AG09319 (cell line): ENCODE data around the gene PSMA6.
"Not testable (repeated sequence)": the region's sequence is repeated elsewhere in the genome, so short reads cannot be mapped to it uniquely, and the experiment has no call there.

Experiments used
- DNase-seq: peaks from one replicate; pipeline ENCODE4 v3.0.0-alpha.2; 2010; ENCODE audit warnings: low read depth; ENCODE audit errors: extremely low read depth
- TF ChIP-seq, protein P1 (sequence below): IDR thresholded peaks from 2 replicates; pipeline ENCODE4 v1.5.1; 2011; ENCODE audit warnings: low read depth, mild to moderate bottlenecking, inconsistent platforms, low read length, moderate library complexity

PSMA6 gene

DNA sequence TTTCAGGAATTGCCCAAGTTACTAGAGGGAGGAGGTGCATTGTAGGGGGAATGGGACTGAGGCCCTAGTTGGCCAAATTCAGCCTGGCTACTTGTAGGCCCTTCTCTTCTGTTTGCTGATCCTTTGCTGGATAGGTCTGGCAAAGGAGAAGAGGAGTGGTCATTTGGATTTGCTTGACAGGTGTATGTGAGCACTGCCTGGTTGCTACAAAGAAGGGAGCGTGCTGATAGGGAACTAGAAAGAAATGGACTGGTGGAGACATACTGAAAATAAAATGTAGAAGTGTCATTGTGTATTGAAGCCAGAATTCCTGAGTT is 3.6 kb downstream of the PSMA6 start:
- TF ChIP-seq, protein P1, sequence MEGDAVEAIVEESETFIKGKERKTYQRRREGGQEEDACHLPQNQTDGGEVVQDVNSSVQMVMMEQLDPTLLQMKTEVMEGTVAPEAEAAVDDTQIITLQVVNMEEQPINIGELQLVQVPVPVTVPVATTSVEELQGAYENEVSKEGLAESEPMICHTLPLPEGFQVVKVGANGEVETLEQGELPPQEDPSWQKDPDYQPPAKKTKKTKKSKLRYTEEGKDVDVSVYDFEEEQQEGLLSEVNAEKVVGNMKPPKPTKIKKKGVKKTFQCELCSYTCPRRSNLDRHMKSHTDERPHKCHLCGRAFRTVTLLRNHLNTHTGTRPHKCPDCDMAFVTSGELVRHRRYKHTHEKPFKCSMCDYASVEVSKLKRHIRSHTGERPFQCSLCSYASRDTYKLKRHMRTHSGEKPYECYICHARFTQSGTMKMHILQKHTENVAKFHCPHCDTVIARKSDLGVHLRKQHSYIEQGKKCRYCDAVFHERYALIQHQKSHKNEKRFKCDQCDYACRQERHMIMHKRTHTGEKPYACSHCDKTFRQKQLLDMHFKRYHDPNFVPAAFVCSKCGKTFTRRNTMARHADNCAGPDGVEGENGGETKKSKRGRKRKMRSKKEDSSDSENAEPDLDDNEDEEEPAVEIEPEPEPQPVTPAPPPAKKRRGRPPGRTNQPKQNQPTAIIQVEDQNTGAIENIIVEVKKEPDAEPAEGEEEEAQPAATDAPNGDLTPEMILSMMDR = no peak
- no peak for DNase-seq

DNA sequence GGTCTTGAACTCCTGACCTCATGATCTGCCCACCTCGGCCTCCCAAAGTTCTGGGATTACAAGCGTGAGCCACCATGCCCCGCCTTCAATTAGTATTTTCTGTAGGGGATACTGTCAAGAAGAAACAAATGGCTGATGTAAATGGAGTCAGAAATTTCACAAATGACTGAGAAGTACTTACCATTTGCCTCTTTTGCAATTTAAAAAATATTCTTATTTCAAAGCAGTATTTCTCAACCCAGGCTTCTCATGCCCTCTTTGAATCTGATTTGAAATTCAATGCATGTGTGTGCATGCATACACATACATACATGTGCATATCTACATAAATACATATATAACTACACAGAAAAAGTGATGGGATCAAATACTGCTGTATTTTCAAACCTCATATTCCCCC is 4.4 kb downstream of the PSMA6 start:
- no peak for DNase-seq
- TF ChIP-seq, protein P1 = no peak

DNA sequence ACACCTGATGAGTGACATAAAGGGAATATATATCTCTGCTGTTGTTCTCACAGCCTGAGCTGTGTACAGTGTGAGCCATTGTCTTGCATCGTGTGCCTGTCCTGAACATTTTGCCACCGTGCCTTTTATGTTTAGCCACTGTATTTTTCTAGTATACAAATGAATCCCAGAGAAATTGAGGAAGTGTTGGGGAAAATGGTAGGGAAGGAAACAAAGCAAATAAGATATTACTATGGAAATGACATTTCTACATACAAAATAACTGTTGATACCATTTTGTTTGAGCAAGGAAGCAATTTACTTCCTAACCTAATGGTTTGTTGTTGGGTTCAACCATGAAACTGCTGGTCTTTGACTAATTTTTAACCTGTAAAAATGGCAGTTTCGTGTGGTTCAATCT is 5.5 kb downstream of the PSMA6 start:
- DNase-seq = no peak
- TF ChIP-seq, protein P1 = no peak

DNA sequence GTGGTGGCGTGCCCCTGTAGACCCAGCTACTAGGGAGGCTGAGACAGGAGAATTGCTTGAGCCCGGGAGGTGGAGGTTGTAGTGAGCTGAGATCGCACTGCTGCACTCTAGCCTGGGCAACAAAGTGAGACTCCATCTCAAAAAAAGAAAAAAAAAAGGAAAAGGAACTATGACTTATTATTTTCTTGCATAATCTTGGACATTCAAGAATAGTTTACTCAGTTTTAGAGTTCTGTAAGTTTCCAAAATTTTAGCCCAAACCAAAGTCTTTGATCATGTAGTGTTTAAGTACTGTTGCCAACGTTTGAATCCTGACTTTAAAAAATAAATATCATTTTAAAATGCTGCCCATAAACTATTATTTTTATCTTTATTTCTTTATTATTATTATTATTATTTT is 6.2 kb downstream of the PSMA6 start:
- TF ChIP-seq, protein P1 = no peak
- DNase-seq = no peak

DNA sequence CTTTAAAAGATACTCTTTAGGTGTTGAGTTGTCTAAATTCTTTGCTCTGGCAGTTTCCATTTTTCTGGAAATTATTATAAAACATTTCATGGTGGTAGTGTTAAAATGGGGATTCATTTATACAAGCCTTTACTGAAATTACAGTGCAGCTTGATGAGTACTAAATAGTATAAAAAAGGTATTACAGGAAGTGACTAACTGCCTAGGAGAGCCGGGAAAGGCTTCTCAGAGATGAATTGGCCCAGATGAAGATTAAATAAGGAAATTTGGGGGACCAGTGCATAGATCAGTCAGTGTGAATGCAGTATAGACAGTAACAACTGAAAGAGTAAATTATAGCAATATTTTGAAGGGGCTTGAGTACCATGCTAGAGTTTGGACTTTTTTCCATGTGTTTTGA is 7.5 kb downstream of the PSMA6 start:
- TF ChIP-seq, protein P1 = no peak
- no peak for DNase-seq

DNA sequence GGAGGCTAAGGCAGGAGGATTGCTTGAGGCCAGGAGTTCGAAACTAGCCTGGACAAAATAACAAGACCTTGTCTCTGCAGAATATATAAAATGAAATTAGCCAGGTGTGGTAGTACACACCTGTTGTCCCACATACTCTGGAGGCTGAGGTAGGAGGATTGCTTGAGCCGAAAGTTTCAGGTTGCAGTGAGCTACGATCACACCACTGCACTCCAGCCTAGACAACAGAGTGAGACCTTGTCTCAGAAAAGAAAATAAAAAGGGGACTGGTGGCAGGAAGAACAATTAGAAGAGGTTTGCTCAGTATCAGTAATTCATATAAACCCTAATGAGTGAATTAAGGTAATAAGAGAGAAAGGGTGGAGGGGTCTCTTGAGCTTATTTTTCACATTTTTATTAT is 8.0 kb downstream of the PSMA6 start:
- no peak for DNase-seq

DNA sequence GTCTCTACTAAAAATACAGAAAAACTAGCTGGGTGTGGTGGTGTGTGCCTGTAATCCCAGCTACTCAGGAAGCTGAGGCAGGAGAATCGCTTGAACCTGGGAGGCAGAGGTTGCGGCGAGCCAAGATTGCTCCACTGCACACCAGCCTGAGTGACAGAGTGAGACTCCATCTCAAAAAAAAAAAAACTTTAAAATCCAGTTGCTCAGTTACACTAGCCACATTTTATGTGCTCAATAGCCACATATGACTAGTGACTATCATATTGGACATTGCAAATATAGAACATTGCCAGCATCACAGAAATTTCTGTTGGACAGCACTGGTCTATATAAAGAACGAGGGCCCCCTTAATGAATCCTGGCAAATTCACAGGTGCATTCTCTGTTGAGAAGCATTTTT is 9.2 kb downstream of the PSMA6 start:
- DNase-seq = not testable (repeated sequence)

More for the DNA sequence above, 8.0 kb downstream of the PSMA6 start:
- TF ChIP-seq, protein P1 = no peak

DNA sequence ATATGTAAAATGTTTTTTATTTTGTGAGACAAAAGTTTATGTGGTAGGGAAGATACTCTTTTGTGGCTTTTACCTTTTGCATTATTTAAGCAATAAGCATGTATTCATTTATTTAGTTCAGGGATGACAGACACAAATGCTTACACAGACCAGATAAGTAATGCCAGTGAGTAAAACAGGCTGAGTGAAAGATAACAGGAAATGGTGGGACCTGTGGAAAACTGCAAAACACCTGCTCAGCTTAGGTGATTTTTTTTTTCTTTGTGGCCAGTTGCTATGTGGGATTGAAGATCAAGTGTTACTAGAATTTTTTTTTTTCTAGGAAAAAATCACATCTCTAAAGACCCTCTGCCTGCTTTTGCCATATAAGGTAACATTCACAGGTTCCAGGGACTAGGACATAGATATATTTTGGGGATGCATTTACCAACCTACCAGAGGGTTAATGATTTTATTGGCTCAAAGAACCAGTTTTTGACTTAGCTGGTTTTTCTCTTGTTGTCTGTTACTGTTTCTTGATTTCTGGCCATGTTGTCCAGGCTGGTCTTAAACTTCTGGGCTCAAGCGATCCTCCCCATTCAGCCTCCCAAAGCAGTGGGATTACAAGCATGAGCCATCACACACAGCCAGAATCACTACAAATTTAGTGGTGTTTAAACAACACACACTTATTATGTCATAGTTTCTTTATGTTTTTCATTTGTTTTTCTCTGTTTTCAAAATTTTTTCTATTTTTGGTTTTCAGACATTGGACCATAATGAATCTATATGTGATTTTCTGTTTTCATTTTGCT is 9.8 kb downstream of the PSMA6 start:
- TF ChIP-seq, protein P1 = no peak
- no peak for DNase-seq
